ENCODE data around the gene COL6A6.

DNA sequence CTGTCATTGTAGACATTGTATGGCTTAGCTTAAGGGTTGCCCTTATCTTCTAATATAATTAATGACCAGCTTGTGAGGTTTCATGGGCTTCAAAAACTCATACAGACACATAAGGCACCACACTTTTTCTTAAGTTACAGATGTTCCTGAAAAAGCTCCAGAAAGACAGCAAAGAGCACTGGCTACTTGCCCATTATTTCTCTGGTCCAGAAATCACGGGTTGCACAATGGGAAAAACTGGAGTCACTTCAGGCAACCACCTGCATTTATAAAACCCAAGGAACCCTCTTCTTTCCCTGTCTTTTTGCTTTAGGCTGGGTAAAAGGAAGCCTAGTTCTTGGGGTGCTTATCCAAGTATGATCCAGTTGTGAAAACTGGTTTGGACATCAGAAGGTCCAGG, 2.3 kb upstream of the COL6A6 start:
- TF ChIP-seq, protein P1, sequence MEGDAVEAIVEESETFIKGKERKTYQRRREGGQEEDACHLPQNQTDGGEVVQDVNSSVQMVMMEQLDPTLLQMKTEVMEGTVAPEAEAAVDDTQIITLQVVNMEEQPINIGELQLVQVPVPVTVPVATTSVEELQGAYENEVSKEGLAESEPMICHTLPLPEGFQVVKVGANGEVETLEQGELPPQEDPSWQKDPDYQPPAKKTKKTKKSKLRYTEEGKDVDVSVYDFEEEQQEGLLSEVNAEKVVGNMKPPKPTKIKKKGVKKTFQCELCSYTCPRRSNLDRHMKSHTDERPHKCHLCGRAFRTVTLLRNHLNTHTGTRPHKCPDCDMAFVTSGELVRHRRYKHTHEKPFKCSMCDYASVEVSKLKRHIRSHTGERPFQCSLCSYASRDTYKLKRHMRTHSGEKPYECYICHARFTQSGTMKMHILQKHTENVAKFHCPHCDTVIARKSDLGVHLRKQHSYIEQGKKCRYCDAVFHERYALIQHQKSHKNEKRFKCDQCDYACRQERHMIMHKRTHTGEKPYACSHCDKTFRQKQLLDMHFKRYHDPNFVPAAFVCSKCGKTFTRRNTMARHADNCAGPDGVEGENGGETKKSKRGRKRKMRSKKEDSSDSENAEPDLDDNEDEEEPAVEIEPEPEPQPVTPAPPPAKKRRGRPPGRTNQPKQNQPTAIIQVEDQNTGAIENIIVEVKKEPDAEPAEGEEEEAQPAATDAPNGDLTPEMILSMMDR (IDR thresholded peaks at IDR 0.05; ENCODE audit: low read depth, low read length, poor library complexity, severe bottlenecking) = no peak
- no peak for TF ChIP-seq EZH2phosphoT487 (IDR thresholded peaks at IDR 0.05; ENCODE audit: borderline replicate concordance, low read length)

Data from DOHH2 (cell line).